Heart right ventricle (tissue), 16 donors: ENCODE measurements around the gene ADH4. TPM values are rescaled to one million over a fixed set of nuclear protein-coding genes. Genes with fewer than 3 reads are reported as not detected.
A peak's percentile ranks its signal among the peaks of the same experiment; 100 is the strongest.
"Not testable (repeated sequence)": the region's sequence is repeated elsewhere in the genome, so short reads cannot be mapped to it uniquely, and the experiment has no call there.

ENCODE experiments used
- ATAC-seq, 8 donors: fragments of 200-7000 bp; cut with Tn5 transposase; one replicate each; pipeline ENCODE4 v1.9.1; 2020; ENCODE audit warnings: mild to moderate bottlenecking in 8 of 8, moderate library complexity in 8 of 8, moderate number of reproducible peaks in 1 of 8
- DNase-seq, 2 donors: peaks; one replicate each; pipeline ENCODE4 v3.0.0-alpha.2; 2020
- H3K27ac ChIP-seq, 10 donors: fragments of 200-600 bp; sonication (generic) in 2 of 10; one replicate each; pipeline versions ENCODE4 v1.5.0 to v1.8.0; 2020 to 2022; ENCODE audit warnings: mild to moderate bottlenecking in 3 of 10
- H3K27me3 ChIP-seq, 7 donors: fragments of 200-600 bp; one replicate each; pipeline ENCODE4 v1.8.0; 2021 to 2022; ENCODE audit warnings: mild to moderate bottlenecking in 2 of 7
- H3K36me3 ChIP-seq, 9 donors: fragments of 200-600 bp; sonication (generic) in 1 of 9; one replicate each; pipeline versions ENCODE4 v1.5.0 to v1.8.0; 2020 to 2022; ENCODE audit warnings: mild to moderate bottlenecking in 2 of 9
- H3K4me1 ChIP-seq, 9 donors: fragments of 200-600 bp; sonication (generic) in 1 of 9; one replicate each; pipeline versions ENCODE4 v1.5.0 to v1.8.0; 2020 to 2022; ENCODE audit warnings: mild to moderate bottlenecking in 4 of 9
- H3K4me3 ChIP-seq, 10 donors: fragments of 200-600 bp; sonication (generic) in 2 of 10; one replicate each; pipeline versions ENCODE4 v1.5.0 to v1.8.0; 2020 to 2022; ENCODE audit warnings: mild to moderate bottlenecking in 7 of 10, moderate library complexity in 2 of 10
- H3K9me3 ChIP-seq, 11 donors: fragments of 200-600 bp in 10 of 11; sonication (generic) in 2 of 11; one replicate each; pipeline versions ENCODE4 v1.5.0 to v1.8.0; 2013 to 2022; ENCODE audit warnings: mild to moderate bottlenecking in 2 of 11, control low read depth in 1 of 11, moderate library complexity in 1 of 11
- WGBS, 2 donors: extraction: QIAGEN DNeasy Blood & Tissue Kit; methylation state at CpG; one replicate each; pipeline ENCODE4 v1.1.7; 2013; ENCODE audit warnings: inconsistent platforms in 1 of 2; 5-methylcytosine and 5-hydroxymethylcytosine counted together
- intact Hi-C, 10 donors: fragments of 100-400 bp; cut with DNase I; formaldehyde crosslinking; loops; one replicate each; pipeline versions ENCODE4 v1.11.1 to v1.14.2; 2022
- polyA plus RNA-seq, 2 donors: library from polyadenylated mRNA; stranded (reverse); fragments of 200-250 nt; gene quantifications; one replicate each; pipeline ENCODE4 v1.2.3, GENCODE V29; 2013
- total RNA-seq, 10 donors: library from RNA; stranded (reverse); fragmentation: NEBNext Ultra II Directional in 3 of 10; extraction: Animal tissue kit (Norgen Biotek cat#: 25700) in 3 of 10; gene quantifications; one replicate each; pipeline versions ENCODE4 v1.2.1 to v1.2.4, GENCODE V29; 2021 to 2023
- TF ChIP-seq, protein P1 (sequence below), 9 donors: fragments of 200-600 bp; sonication (generic) in 2 of 9; IDR thresholded peaks; one replicate each; pipeline versions ENCODE4 v1.5.0 to v1.8.0; 2021 to 2022; ENCODE audit warnings: antibody characterized with exemption in 9 of 9, mild to moderate bottlenecking in 5 of 9, moderate library complexity in 1 of 9
- donor health status: Arrhythmogenic right ventricular cardiomyopathy.
- donor health status: ischemic (EF 13 %, LVEDD 7.1; RV severe dilation, severe dysfunction).
- donor health status: healthy with polysubstance abuse.
- donor health status: DM: no; HTN: yes; CAD: no.
- donor health status: DM: no; HTN: no; CAD: no.
- donor health status: ischemic (EF 25% LVEDD 6.9; RV normal size, moderate dysfunction).
- donor health status: ischemic (EF 25% LVEDD 5.7; RV mildly dilated, moderate dysfunction).
- donor health status: healthy.
- donor health status: DM: yes; HTN: yes; CAD: no.
- donor health status: Ischemic cardiomyopathy.
- donor health status: ischemic (EF 35%, LVEDD 5.7; RV mildly dilated, moderate dysfunction).
- donor health status: nonischemic (EF 11% LVEDD 7.7; RV severe dilation, severe dysfunction).
- donor health status: DM: yes; HTN: yes; CAD: no.
- donor health status: PGD.
- donor health status: ischemic (EF 29% LVEDD 5.4; RV normal size, mild dysfunction).
- donor health status: nonischemic (EF 23%, LVEDD 6.1; RV moderate dilation, normal function).

The ADH4 gene
- total and polyA plus RNA-seq, 12 donors: 0.04 TPM; not detected in 11

DNA sequence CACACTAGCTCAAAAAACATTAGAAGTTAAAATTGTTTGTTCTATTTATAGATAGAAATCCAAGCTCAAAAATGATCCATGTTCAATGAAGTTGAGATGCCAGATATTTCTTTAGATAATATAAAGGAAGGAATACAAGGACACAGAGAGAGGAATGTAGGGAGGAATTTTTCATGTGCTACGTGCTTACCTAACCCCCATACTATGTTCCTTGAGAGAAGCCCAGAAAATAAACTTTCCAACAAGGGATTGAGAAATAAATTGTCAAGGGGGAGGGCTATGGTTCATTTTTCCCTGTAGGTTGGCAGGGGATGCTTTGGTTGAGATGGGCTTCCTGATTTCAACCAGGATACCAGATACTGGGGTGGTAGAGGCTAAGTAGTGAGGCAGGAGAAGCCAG is 39.9 kb downstream of the ADH4 start:
- TF ChIP-seq, protein P1, sequence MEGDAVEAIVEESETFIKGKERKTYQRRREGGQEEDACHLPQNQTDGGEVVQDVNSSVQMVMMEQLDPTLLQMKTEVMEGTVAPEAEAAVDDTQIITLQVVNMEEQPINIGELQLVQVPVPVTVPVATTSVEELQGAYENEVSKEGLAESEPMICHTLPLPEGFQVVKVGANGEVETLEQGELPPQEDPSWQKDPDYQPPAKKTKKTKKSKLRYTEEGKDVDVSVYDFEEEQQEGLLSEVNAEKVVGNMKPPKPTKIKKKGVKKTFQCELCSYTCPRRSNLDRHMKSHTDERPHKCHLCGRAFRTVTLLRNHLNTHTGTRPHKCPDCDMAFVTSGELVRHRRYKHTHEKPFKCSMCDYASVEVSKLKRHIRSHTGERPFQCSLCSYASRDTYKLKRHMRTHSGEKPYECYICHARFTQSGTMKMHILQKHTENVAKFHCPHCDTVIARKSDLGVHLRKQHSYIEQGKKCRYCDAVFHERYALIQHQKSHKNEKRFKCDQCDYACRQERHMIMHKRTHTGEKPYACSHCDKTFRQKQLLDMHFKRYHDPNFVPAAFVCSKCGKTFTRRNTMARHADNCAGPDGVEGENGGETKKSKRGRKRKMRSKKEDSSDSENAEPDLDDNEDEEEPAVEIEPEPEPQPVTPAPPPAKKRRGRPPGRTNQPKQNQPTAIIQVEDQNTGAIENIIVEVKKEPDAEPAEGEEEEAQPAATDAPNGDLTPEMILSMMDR (IDR thresholded peaks at IDR 0.05): no peak
- Histone ChIP-seq H3K4me3 (no peak overlapping the region), H3K27me3 (no peaks in the 10 kb centered on the region), H3K36me3 (no peaks in the 10 kb centered on the region), H3K9me3 (no peaks in the 10 kb centered on the region), H3K4me1 (peaks cover 0 to 14% (median 0%) of the 10 kb centered on the region in 9 donors), H3K27ac (no peak overlapping the region)
- intact Hi-C loops: no loop called here
- 94 to 97% methylated on average over 1 of the region's 1 CpG for WGBS, 2 donors
- ATAC-seq (no peak), DNase-seq (no peak)

DNA sequence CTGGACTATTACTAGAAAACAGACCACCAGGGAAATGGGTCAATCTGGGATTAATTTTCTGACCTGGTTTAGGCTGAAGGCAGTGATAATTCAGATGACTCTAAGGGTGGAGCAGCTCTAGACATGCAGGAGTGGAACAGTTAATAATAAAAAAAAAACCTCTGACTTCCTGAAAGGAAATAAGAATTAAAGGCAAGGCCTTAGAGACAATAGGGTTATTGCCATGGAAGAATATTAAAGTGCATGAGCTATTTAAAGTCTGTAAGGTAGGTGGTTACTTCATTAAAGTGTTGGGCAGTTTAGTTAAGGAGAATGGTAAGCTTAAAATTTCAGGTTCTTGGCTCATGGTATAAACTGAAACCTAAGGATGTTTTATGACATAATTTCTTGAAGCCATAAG is 40.9 kb downstream of the ADH4 start:
- H3K27ac ChIP-seq: peak overlapping the region in 1 of 10 donors; percentile 5
- ATAC-seq: peak in 3 of 8 donors; percentile 55 to 67 (median 58)

DNA sequence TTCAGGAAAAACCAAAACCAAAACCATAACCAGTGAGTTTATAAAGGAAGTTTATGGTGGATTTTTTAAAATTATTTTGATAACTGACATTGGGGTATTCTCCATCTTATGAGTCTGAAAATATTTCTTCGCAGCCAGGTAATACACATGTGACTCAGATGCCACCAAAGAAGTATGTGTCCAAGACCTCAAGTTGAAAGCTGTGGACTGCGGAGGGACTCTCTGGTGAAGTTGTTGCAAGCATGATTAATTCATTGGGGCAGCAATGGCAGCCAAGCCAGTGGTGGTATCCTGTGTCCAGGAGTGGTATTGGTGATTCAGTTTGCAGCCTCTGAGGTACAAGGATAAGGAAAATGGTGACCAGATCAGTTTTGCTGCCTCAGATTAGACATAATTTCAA is 41.5 kb downstream of the ADH4 start:
- H3K4me3 ChIP-seq: no peak overlapping the region

More for the DNA sequence above, 40.9 kb downstream of the ADH4 start:
- Histone ChIP-seq H3K4me1 (peaks cover 0 to 14% (median 0%) of the 10 kb centered on the region in 9 donors), H3K36me3 (no peaks in the 10 kb centered on the region), H3K9me3 (no peaks in the 10 kb centered on the region), H3K4me3 (no peak overlapping the region), H3K27me3 (no peaks in the 10 kb centered on the region)
- no peak for DNase-seq
- intact Hi-C loops: no loop called here
- TF ChIP-seq, protein P1 (IDR thresholded peaks at IDR 0.05): no peak

DNA sequence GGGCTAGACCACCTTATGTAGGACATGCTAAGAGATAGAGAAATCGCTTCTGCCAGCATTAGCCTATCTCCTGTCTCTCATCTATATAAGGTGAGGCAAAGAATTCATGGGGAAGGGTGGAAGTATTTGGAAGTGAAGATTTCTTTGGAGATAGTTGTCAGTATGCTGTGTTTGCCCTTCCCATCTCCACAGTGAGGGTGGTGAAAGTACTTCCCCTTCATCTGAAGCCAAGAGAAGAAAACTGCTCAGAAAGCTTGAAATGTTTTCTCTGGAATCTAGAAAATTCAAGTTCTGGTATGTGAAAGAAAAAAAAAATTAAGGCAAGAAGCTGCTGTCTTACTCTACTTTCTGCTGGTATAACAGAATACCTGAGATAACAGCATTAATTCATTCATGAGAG is 43.2 kb downstream of the ADH4 start:
- ATAC-seq (no peak), DNase-seq (no peak)
- TF ChIP-seq, protein P1 (IDR thresholded peaks at IDR 0.05): no peak
- intact Hi-C loops: no loop called here
- no peak overlapping the region for H3K4me3 ChIP-seq
- WGBS, 2 donors: 85 to 91% methylated on average over 1 of the region's 1 CpG
- no peaks in the 10 kb centered on the region for H3K27me3 ChIP-seq
- no peak overlapping the region for H3K27ac ChIP-seq
- H3K9me3 ChIP-seq: no peaks in the 10 kb centered on the region
- peaks cover 0 to 14% (median 0%) of the 10 kb centered on the region in 9 donors for H3K4me1 ChIP-seq
- H3K36me3 ChIP-seq: no peaks in the 10 kb centered on the region

More for the DNA sequence above, 41.5 kb downstream of the ADH4 start:
- peaks cover 0 to 14% (median 0%) of the 10 kb centered on the region in 9 donors for H3K4me1 ChIP-seq
- H3K9me3 ChIP-seq: no peaks in the 10 kb centered on the region
- DNase-seq (no peak), ATAC-seq (no peak)
- no peak overlapping the region for H3K27ac ChIP-seq
- 99% methylated on average over 2 of the region's 2 CpGs for WGBS, 2 donors
- TF ChIP-seq, protein P1 (IDR thresholded peaks at IDR 0.05): no peak
- H3K27me3 ChIP-seq: no peaks in the 10 kb centered on the region
- no peaks in the 10 kb centered on the region for H3K36me3 ChIP-seq
- intact Hi-C loops: no loop called here

DNA sequence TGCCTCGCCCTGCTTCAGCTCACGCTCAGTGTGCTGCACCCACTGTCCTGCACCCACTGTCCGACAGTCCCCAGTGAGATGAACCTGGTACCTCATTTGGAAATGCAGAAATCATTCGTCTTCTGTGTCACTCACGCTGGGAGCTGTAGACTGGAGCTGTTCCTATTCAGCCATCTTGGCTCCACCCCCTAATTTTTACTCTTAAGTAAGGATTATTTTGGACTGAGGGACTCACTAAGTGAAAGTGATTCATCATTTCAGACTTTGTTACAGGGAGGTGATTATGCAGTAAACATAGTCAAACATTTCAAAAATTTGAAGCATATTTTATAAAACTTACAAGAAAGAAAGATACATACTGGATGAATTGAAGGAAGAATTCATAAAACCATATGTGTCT is 44.3 kb downstream of the ADH4 start:
- DNase-seq, H3K27me3 ChIP-seq, ATAC-seq, H3K36me3 ChIP-seq, H3K9me3 ChIP-seq, intact Hi-C loops, H3K4me3 ChIP-seq, H3K27ac ChIP-seq: not testable (repeated sequence)
- peaks cover 0 to 14% (median 0%) of the 10 kb centered on the region in 9 donors for H3K4me1 ChIP-seq
- WGBS, 2 donors: 94 to 97% methylated on average over 5 of the region's 5 CpGs
